C4-2B (cell line): ENCODE data around the gene MEGF11.

Experiments
- ZFX ChIP-seq: fragments of 450-650 bp; IDR thresholded peaks from 2 replicates; pipeline ENCODE4 v1.6.1; 2017
- TF ChIP-seq, protein P1 (sequence below): fragments of 450-650 bp; conservative IDR thresholded peaks from 2 replicates; pipeline ENCODE4 v1.5.1; 2017; ENCODE audit warnings: mild to moderate bottlenecking

DNA sequence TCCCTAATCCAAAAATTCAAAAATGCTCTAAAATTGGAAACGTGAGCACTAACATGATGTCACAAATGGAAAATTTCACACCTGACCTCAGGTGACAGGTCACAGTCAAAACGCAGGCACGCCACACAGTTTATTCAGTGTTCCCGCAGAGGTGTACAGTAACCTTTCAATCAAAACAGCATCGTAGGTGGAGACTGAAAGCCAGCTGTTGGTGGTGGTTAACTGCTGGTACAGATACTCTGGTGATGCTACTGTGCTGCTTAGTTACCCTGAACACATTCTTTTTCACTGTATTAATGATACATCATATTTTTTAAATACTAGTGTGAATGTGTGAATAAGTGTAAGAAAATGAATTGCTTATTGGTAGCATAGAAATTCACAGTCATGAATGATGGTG lies 360.5 kb downstream of the MEGF11 start:
- TF ChIP-seq, protein P1, sequence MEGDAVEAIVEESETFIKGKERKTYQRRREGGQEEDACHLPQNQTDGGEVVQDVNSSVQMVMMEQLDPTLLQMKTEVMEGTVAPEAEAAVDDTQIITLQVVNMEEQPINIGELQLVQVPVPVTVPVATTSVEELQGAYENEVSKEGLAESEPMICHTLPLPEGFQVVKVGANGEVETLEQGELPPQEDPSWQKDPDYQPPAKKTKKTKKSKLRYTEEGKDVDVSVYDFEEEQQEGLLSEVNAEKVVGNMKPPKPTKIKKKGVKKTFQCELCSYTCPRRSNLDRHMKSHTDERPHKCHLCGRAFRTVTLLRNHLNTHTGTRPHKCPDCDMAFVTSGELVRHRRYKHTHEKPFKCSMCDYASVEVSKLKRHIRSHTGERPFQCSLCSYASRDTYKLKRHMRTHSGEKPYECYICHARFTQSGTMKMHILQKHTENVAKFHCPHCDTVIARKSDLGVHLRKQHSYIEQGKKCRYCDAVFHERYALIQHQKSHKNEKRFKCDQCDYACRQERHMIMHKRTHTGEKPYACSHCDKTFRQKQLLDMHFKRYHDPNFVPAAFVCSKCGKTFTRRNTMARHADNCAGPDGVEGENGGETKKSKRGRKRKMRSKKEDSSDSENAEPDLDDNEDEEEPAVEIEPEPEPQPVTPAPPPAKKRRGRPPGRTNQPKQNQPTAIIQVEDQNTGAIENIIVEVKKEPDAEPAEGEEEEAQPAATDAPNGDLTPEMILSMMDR = no peak
- no peak for TF ChIP-seq ZFX
